Gastrocnemius medialis (tissue), 4 donors: ENCODE results near the gene GRK6. TPM values are rescaled to one million over a fixed set of nuclear protein-coding genes. Genes with fewer than 3 reads are reported as not detected.

Experiments used
- ATAC-seq, 2 donors: fragments of 150-250 bp; one replicate each; pipeline ENCODE4 v1.9.1; 2016
- DNase-seq, 2 donors: peaks; one replicate each; pipeline ENCODE4 v3.0.0-alpha.2; 2019
- H3K27ac ChIP-seq, 4 donors: fragments of 200-600 bp; sonication (generic); 1 replicate in 1 of 4; 2 replicates in 3 of 4; pipeline ENCODE4 v1.5.1; 2016 to 2018; ENCODE audit warnings: mild to moderate bottlenecking in 2 of 4, moderate library complexity in 1 of 4
- H3K27me3 ChIP-seq, 3 donors: fragments of 200-600 bp; sonication (generic) in 2 of 3; 1 replicate in 1 of 3; 2 replicates in 2 of 3; pipeline versions ENCODE4 v1.5.1 to v1.6.0; 2016 to 2019; ENCODE audit warnings: mild to moderate bottlenecking in 1 of 3, moderate library complexity in 1 of 3
- H3K36me3 ChIP-seq, 2 donors: fragments of 200-600 bp; sonication (generic) in 1 of 2; one replicate each; pipeline ENCODE4 v1.5.1; 2017 to 2018
- H3K4me1 ChIP-seq, 2 donors: fragments of 200-600 bp; sonication (generic) in 1 of 2; one replicate each; pipeline ENCODE4 v1.5.1; 2016 to 2017; ENCODE audit warnings: mild to moderate bottlenecking in 2 of 2
- H3K4me3 ChIP-seq, 4 donors: fragments of 200-600 bp; sonication (generic) in 3 of 4; 1 replicate in 1 of 4; 2 replicates in 3 of 4; pipeline ENCODE4 v1.5.1; 2016 to 2019; ENCODE audit warnings: mild to moderate bottlenecking in 2 of 4
- H3K9me3 ChIP-seq, 3 donors: fragments of 200-600 bp; sonication (generic) in 2 of 3; 1 replicate in 1 of 3; 2 replicates in 2 of 3; pipeline ENCODE4 v1.5.1; 2016 to 2019
- POLR2A ChIP-seq, 2 donors: fragments of 450-650 bp; IDR thresholded peaks; one replicate each; pipeline ENCODE4 v1.6.1; 2017; ENCODE audit warnings: antibody characterized with exemption in 2 of 2, mild to moderate bottlenecking in 2 of 2, moderate library complexity in 2 of 2
- in situ Hi-C, 4 donors: fragments of 200-750 bp; cut with MboI; loops; one replicate each; pipeline versions ENCODE4 v1.15.0 to v1.8.0; 2017; ENCODE audit warnings: low sequenced_read_pairs in 4 of 4
- intact Hi-C: fragments of 100-400 bp; cut with DNase I; formaldehyde crosslinking; loops from one replicate; pipeline ENCODE4 v1.15.1; 2023; ENCODE audit warnings: low total_unique reads
- total RNA-seq, 4 donors: library from RNA; depleted of rRNA; stranded (reverse); fragments of >200 nt; gene quantifications; one replicate each; pipeline versions ENCODE4 v1.1.0 to v1.2.3, GENCODE V29; 2016
- TF ChIP-seq, protein P1 (sequence below), 5 experiments: fragments of 450-650 bp in 3 of 5; fragments of 200-600 bp in 2 of 5; sonication (generic) in 2 of 5; IDR thresholded peaks in 4 of 5; conservative IDR thresholded peaks in 1 of 5; 1 replicate in 4 of 5; 2 replicates in 1 of 5; pipeline ENCODE4 v1.5.1; 2016 to 2019; ENCODE audit warnings: antibody characterized with exemption in 5 of 5, mild to moderate bottlenecking in 3 of 5, moderate library complexity in 3 of 5

GRK6 gene
- total RNA-seq, 4 donors from 2014 or later = 12.7 to 40.5 (median 32.2) TPM

DNA sequence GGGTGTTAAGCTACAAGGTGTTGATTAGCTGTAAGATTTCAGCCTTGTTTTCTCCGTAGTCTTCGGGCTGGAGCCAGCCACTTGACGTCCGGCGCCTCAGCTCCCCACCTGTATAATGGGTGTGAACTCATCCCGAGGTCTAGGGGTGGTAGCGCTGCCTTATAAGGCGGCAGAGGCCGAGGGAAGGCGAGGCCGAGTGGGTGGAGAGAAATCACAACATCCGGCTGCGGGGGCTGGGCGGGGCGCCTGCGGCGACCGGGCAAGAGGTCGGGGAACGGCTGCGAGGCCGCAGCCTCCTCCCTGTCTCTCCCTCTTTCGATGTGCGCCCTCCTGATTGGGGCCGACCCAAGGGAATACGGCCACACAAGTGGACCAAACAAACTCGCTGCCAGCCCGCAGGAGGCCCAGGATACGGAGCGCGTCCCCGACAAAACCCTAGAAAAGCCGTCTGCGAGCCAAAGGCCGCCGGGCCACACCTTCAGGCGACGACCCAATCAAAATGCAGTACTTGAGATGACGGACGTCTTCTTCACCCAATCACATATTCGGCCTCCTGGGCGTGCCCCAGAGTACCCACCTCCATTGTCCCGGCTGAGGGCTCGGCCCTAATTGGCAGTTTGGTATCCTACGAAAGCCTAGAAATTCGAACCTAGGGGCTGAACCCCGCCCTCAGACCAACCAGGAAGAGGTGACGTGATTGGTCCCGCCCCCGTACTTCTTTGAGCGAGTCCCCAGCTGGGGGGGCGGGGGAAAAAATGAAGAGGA, 493 bp upstream of the GRK6 start:
- peak overlapping the region; percentile 87 to 93 (median 89) for H3K27ac ChIP-seq
- TF ChIP-seq, protein P1, sequence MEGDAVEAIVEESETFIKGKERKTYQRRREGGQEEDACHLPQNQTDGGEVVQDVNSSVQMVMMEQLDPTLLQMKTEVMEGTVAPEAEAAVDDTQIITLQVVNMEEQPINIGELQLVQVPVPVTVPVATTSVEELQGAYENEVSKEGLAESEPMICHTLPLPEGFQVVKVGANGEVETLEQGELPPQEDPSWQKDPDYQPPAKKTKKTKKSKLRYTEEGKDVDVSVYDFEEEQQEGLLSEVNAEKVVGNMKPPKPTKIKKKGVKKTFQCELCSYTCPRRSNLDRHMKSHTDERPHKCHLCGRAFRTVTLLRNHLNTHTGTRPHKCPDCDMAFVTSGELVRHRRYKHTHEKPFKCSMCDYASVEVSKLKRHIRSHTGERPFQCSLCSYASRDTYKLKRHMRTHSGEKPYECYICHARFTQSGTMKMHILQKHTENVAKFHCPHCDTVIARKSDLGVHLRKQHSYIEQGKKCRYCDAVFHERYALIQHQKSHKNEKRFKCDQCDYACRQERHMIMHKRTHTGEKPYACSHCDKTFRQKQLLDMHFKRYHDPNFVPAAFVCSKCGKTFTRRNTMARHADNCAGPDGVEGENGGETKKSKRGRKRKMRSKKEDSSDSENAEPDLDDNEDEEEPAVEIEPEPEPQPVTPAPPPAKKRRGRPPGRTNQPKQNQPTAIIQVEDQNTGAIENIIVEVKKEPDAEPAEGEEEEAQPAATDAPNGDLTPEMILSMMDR (IDR thresholded peaks at IDR 0.05 in 4 of 5, conservative IDR thresholded peaks at IDR 0.05 in 1 of 5) = no peak
- peak; percentile 71 to 78 for TF ChIP-seq POLR2A (IDR thresholded peaks at IDR 0.05)
- H3K4me1 ChIP-seq = peaks cover 24 to 26% of the 10 kb centered on the region in 2 donors
- no peaks in the 10 kb centered on the region for H3K9me3 ChIP-seq
- DNase-seq (peak; percentile 100), ATAC-seq (peak; percentile 96 to 97)
- peak overlapping the region; percentile 59 to 64 (median 63) for H3K4me3 ChIP-seq
- intact Hi-C loops = loop anchor here (1.0 to 2.0 kb wide), 3 partner anchors 21 to 71 kb away; partner anchors contain the start of genes PDLIM7 and PRR7
- H3K36me3 ChIP-seq = no peaks in the 10 kb centered on the region
- no peaks in the 10 kb centered on the region for H3K27me3 ChIP-seq
- in situ Hi-C loops = no loop called here

DNA sequence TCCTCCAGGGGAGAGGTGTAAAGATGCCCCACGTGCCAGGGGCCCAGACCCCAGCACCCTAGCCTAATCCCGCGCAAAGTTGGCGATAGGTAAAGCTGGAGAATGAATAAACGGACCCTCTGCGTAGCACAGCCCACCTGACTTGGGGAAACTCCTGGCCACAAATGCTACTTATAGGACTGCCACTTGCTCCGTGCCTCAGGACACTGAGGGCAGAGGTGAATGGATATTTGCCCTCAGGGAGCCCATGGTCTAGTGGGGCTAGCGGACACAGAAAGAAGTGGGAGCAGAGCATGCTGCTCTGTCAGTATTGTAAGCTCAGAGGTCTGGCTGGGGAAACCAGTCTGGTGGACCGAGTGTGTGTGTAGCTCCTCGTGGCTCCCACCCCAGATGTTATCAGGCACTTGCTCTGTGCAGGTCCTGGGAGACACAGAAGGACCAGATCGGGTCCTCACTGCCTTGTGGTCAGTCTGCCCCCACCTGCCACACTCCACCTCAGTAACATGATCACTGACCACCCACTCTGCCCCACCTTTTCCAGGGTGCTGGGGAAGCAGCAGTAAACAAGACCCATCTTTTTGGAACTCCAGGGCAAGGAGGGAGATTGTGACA, 841 bp downstream of the GRK6 start:
- peak overlapping the region; percentile 75 to 89 (median 80) for H3K27ac ChIP-seq

DNA sequence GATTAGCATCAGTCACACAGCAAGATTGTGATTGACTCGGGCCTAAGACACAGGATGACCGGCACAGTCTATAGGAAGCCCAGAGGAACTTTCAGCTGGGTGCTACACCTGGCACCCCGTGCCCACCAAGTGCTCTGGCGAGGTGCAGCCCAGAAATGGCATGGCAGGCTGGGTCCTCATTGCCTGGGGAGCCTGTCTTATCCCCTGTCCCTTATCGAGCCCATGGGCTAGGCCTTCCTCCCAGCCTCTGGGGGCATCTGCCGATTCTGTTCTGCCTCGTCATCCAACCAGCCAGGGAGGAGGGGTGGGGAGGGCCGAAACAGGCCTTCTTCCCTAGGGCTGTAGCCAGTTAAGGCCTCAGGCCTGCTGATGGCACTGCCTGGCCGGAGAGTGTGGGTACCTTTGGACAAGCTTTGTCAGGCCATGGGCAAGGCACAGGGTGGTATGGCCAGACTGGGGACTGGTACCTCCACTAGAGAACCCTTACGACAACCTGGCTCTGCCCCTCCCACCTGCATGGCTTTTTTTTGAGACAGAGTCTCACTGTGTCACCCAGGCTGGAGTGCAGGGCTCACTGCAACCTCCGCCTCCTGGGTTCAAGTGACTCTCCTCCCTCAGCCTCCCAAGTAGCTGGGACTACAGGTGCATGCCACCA, 1.6 kb downstream of the GRK6 start:
- intact Hi-C loops (loop anchor here (2.0 kb wide), 1 partner anchor 19 kb away; the partner anchor contains the start of gene PRR7), in situ Hi-C loops (no loop called here)
- DNase-seq (no peak), ATAC-seq (no peak)
- TF ChIP-seq, protein P1 (IDR thresholded peaks at IDR 0.05 in 4 of 5, conservative IDR thresholded peaks at IDR 0.05 in 1 of 5) = no peak
- no peak for TF ChIP-seq POLR2A (IDR thresholded peaks at IDR 0.05)
- no peaks in the 10 kb centered on the region for H3K27me3 ChIP-seq
- H3K27ac ChIP-seq = peak overlapping the region in 1 of 4 donors; percentile 75
- H3K9me3 ChIP-seq = no peaks in the 10 kb centered on the region
- peaks cover 0 to 5% of the 10 kb centered on the region in 2 donors for H3K36me3 ChIP-seq
- H3K4me3 ChIP-seq = peak overlapping the region in 2 of 4 donors; percentile 69 to 91
- peaks cover 34 to 45% of the 10 kb centered on the region in 2 donors for H3K4me1 ChIP-seq

More for the DNA sequence above, 841 bp downstream of the GRK6 start:
- in situ Hi-C loops = no loop called here
- peak overlapping the region; percentile 69 to 91 (median 84) for H3K4me3 ChIP-seq
- no peaks in the 10 kb centered on the region for H3K27me3 ChIP-seq
- ATAC-seq (no peak), DNase-seq (no peak)
- peaks cover 34 to 40% of the 10 kb centered on the region in 2 donors for H3K4me1 ChIP-seq
- TF ChIP-seq POLR2A (IDR thresholded peaks at IDR 0.05) = no peak
- TF ChIP-seq, protein P1 (IDR thresholded peaks at IDR 0.05 in 4 of 5, conservative IDR thresholded peaks at IDR 0.05 in 1 of 5) = no peak
- no peaks in the 10 kb centered on the region for H3K9me3 ChIP-seq
- intact Hi-C loops = loop anchor here (2.0 kb wide), 1 partner anchor 19 kb away; the partner anchor contains the start of gene PRR7
- H3K36me3 ChIP-seq = no peaks in the 10 kb centered on the region

DNA sequence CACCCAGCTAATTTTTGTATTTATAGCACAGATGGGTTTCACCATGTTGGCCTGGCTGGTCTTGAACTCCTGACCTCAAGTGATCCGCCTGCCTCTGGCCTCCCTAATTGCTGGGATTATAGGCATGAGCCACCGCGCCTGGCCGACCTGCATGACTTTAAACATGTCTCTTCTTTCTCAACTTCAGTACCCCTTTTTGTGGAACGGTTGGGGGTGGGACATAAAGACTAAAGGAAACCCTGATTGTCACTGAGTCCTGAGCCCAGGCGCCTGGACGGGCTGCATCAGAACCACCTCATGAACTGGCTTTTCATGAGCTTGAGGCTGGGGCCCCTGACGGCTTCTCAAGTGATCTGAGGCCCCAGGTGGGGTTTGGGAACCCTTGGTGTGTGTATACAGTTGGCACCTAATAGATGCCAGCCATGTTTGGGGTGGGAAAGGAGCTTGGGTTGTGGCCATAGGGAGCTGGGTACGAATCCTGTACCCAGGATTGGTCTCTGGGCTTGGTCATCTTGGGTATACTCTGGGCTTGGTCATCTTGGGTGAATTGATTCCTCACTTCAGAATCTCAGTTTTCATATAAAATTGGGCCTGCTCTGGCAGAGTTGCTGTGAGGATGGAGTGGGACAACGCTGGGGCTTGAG, 2.2 kb downstream of the GRK6 start:
- ATAC-seq (no peak), DNase-seq (no peak)
- H3K27ac ChIP-seq = peak overlapping the region in 1 of 4 donors; percentile 75
- H3K4me3 ChIP-seq = no peak overlapping the region
- peaks cover 34 to 45% of the 10 kb centered on the region in 2 donors for H3K4me1 ChIP-seq
- intact Hi-C loops (no loop called here), in situ Hi-C loops (no loop called here)
- H3K27me3 ChIP-seq = no peaks in the 10 kb centered on the region
- TF ChIP-seq POLR2A (IDR thresholded peaks at IDR 0.05) = no peak
- TF ChIP-seq, protein P1 (IDR thresholded peaks at IDR 0.05 in 4 of 5, conservative IDR thresholded peaks at IDR 0.05 in 1 of 5) = no peak
- H3K36me3 ChIP-seq = peaks cover 0 to 12% of the 10 kb centered on the region in 2 donors
- H3K9me3 ChIP-seq = no peaks in the 10 kb centered on the region
